ENCODE results near the gene FERMT3.

DNA sequence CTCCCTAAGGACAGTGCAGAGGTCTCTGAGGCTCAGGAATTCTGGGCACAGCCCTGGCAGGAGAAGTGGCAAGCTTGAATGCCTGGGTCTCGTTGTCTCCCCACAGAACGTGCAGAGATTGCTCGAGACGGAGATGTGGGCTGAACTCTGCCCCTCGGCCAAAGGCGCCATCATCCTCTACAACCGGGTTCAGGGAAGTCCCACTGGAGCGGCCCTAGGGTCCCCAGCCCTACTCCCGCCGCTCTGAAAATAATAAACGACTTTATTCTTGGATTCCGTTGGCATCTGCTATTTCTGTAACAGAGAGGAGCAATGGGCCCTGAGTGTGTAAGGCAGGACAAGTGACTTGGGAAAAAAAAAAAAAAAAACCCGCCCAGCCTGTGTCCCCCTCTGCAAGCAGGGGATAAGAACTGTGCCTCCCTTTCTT, 23.2 kb downstream of the FERMT3 start:
- no peak for TF ChIP-seq POLR2A (IDR thresholded peaks at IDR 0.05; ENCODE audit: low read depth, low read length)
- no peak for TF ChIP-seq POLR2AphosphoS5 (IDR thresholded peaks at IDR 0.05; ENCODE audit: low read depth, low read length)
- TF ChIP-seq SPI1 (IDR thresholded peaks at IDR 0.05; ENCODE audit: low read depth, low read length) = no peak
- no peak for TF ChIP-seq POU2F2 (IDR thresholded peaks at IDR 0.05; ENCODE audit: low read depth, low read length)
- no peak for TF ChIP-seq TAF1 (IDR thresholded peaks at IDR 0.05; ENCODE audit: low read depth, low read length)
- TF ChIP-seq PAX5 (IDR thresholded peaks at IDR 0.05; ENCODE audit: insufficient read depth, low read length, severe bottlenecking) = no peak
